ENCODE measurements around the gene C1QTNF6.
A peak's percentile ranks its signal among the peaks of the same experiment; 100 is the strongest.
"Not testable (repeated sequence)": the region's sequence is repeated elsewhere in the genome, so short reads cannot be mapped to it uniquely, and the experiment has no call there.

Gene C1QTNF6

GRCh38 chr22:37187891-37188761 is at the start of gene C1QTNF6:
Gene C1QTNF6, minus strand, starts transcription at chr22:37188247. Its CDS starts 34 bp downstream, at chr22:37188213.
- no peak for DNase-seq (ENCODE audit: low read depth)

- DNase-seq (ENCODE audit: low read depth), result no peak
These were observed 48.0 kb upstream of the C1QTNF6 start for GRCh38 chr22:37235897-37236607.

- DNase-seq (ENCODE audit: low read depth), result no peak
These were observed 47.0 kb upstream of the C1QTNF6 start for GRCh38 chr22:37234736-37235711.

- DNase-seq (ENCODE audit: low read depth), result no peak
These were observed 45.9 kb upstream of the C1QTNF6 start for GRCh38 chr22:37233751-37234631.

GRCh38 chr22:37233371-37233750 is 45.3 kb upstream of the C1QTNF6 start:
- DNase-seq (ENCODE audit: low read depth), result not testable (repeated sequence)

- DNase-seq (ENCODE audit: low read depth), result no peak
These were observed 44.3 kb upstream of the C1QTNF6 start for GRCh38 chr22:37232140-37232998.

- no peak for DNase-seq (ENCODE audit: low read depth)
These were observed 43.5 kb upstream of the C1QTNF6 start for GRCh38 chr22:37231406-37232139.

GRCh38 chr22:37230673-37231405 is 42.8 kb upstream of the C1QTNF6 start:
- peak; percentile 51 for DNase-seq (ENCODE audit: low read depth)

- DNase-seq (ENCODE audit: low read depth), result peak; percentile 87
These were observed 42.0 kb upstream of the C1QTNF6 start for GRCh38 chr22:37229805-37230672.

GRCh38 chr22:37229012-37229804 is 41.2 kb upstream of the C1QTNF6 start:
- DNase-seq (ENCODE audit: low read depth), result no peak

GRCh38 chr22:37228106-37229011 is 40.3 kb upstream of the C1QTNF6 start:
- DNase-seq (ENCODE audit: low read depth), result no peak

GRCh38 chr22:37226514-37226913 is 38.5 kb upstream of the C1QTNF6 start:
- no peak for DNase-seq (ENCODE audit: low read depth)

- DNase-seq (ENCODE audit: low read depth), result no peak
These were observed 38.0 kb upstream of the C1QTNF6 start for GRCh38 chr22:37226087-37226486.

GRCh38 chr22:37225481-37225880 is 37.4 kb upstream of the C1QTNF6 start:
- no peak for DNase-seq (ENCODE audit: low read depth)

GRCh38 chr22:37224757-37225420 is 36.8 kb upstream of the C1QTNF6 start:
- DNase-seq (ENCODE audit: low read depth), result no peak

Data from activated T-helper 9 cell treated with anti-CD3 and anti-CD28 coated beads, Interleukin-2, amount 50 U/mL, for 16 hours (primary cell).